ENCODE results near the gene COL9A2.
A peak's percentile ranks its signal among the peaks of the same experiment; 100 is the strongest.

Gene COL9A2

DNA sequence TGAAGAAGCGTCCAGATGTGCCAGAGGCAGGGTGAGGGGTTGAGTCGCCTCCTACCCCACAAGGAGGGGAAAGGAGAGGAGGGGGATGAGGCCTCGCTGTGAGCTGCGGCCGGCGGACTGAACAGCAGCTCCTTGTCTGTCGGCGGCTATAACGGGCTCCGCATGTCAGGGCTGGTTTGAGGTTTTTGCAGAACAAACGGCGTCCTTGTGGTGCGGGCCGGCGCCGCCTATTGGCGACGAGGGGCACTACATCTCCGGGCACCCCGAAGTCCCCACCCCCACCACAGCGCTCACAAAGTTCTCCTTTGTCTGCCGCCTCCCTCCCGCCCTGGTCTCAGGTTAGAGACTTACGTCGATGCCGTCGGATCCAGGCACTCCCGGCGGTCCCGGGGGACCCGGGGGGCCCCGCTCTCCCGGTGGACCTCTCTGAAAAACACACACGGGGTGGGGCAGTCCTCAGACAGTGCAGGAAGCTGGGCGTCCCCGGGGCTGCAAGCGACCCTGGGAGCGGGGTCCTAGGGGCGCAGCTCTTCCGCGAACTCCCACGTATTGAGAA, 1.8 kb downstream of the COL9A2 start:
- Mint-ChIP-seq H3K9me3 (no peaks in the 10 kb centered on the region), H3K36me3 (ENCODE audit: low read depth) (no peaks in the 10 kb centered on the region), H3K4me3 (peak overlapping the region; percentile 78 to 88 (median 84)), H3K27ac (peak overlapping the region; percentile 65 to 89 (median 82)), H3K27me3 (ENCODE audit: low read depth) (peaks cover 60% of the 10 kb centered on the region), H3K4me1 (peaks cover 21% of the 10 kb centered on the region)
- TF ChIP-seq, protein P1, sequence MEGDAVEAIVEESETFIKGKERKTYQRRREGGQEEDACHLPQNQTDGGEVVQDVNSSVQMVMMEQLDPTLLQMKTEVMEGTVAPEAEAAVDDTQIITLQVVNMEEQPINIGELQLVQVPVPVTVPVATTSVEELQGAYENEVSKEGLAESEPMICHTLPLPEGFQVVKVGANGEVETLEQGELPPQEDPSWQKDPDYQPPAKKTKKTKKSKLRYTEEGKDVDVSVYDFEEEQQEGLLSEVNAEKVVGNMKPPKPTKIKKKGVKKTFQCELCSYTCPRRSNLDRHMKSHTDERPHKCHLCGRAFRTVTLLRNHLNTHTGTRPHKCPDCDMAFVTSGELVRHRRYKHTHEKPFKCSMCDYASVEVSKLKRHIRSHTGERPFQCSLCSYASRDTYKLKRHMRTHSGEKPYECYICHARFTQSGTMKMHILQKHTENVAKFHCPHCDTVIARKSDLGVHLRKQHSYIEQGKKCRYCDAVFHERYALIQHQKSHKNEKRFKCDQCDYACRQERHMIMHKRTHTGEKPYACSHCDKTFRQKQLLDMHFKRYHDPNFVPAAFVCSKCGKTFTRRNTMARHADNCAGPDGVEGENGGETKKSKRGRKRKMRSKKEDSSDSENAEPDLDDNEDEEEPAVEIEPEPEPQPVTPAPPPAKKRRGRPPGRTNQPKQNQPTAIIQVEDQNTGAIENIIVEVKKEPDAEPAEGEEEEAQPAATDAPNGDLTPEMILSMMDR (IDR thresholded peaks at IDR 0.05; ENCODE audit: unreplicated experiment in 3 of 3), result peak; percentile 93 to 99 (median 95)

DNA sequence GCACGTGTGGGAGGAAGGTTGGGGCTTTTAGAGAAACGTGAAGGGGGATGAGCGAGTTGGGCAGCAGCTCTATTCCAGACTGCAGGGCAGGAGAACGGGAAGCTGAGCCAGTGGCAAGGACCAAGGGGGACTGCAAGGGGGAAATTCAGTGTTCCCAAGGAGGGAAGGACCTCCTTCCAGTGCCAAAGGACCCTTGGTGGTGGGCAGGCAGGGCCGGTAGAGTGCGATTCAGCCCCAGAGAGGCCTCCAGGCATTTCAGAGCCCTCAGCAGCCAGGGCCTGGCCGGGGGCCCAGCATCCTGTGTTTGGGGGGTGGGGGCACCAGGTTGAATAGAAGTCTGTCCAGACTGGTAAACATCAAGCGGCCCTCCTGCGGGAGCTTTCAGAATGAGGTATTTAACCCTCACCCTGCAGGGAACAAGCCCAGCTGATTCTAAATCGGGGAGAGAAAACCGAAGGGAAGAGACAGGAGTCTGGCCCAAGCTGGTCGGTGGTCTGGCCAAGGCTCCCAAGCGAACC, 2.3 kb downstream of the COL9A2 start:
- TF ChIP-seq, protein P1 (IDR thresholded peaks at IDR 0.05; ENCODE audit: unreplicated experiment in 3 of 3), result no peak
- H3K4me1 Mint-ChIP-seq, result peaks cover 21% of the 10 kb centered on the region
- peak overlapping the region; percentile 65 to 89 (median 82) for H3K27ac Mint-ChIP-seq
- peaks cover 58% of the 10 kb centered on the region for H3K27me3 Mint-ChIP-seq (ENCODE audit: low read depth)
- H3K9me3 Mint-ChIP-seq, result no peaks in the 10 kb centered on the region
- H3K4me3 Mint-ChIP-seq, result peak overlapping the region; percentile 78 to 88 (median 84)
- H3K36me3 Mint-ChIP-seq (ENCODE audit: low read depth), result no peaks in the 10 kb centered on the region

DNA sequence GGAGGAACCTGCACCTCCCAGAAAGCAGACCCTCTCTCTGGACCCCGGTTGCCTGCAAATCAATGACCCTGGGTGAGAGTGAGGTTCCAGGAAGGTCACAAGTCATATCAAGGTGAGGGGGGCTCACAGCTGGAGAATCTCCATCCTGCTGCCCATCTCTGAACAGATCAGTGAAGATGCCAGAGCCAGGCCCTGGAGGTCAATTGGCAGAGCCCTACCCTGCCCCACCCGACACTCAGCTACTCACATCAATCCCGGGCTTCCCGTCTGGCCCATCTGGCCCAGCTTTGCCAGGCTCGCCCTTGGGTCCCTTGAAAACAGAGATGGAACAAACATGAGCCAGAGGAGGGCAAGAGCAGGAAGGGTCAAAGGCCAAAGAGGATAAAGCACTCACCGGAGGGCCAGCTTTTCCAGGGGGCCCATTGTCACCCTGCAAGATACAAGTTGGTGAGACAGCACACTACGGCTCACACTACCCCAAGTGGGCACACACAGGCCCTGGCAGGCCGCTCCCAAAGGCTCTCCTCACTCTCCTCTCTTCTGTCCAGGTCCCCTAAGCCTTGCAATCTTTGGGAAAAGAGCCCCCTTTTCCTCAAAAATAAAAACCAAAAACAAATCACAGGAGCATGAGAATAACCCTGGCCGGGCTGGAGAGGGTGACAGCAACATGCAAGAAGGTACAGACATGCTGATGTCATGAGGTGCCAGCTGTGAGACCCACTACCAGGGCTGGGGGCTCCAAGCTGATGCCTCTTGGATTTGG, 2.9 kb downstream of the COL9A2 start:
- Mint-ChIP-seq H3K9me3 (no peaks in the 10 kb centered on the region), H3K27me3 (ENCODE audit: low read depth) (peaks cover 51% of the 10 kb centered on the region), H3K27ac (peak overlapping the region; percentile 65 to 89 (median 82)), H3K4me1 (peaks cover 21% of the 10 kb centered on the region), H3K4me3 (peak overlapping the region; percentile 78 to 88 (median 84)), H3K36me3 (ENCODE audit: low read depth) (no peaks in the 10 kb centered on the region)
- TF ChIP-seq, protein P1 (IDR thresholded peaks at IDR 0.05; ENCODE audit: unreplicated experiment in 3 of 3), result no peak

DNA sequence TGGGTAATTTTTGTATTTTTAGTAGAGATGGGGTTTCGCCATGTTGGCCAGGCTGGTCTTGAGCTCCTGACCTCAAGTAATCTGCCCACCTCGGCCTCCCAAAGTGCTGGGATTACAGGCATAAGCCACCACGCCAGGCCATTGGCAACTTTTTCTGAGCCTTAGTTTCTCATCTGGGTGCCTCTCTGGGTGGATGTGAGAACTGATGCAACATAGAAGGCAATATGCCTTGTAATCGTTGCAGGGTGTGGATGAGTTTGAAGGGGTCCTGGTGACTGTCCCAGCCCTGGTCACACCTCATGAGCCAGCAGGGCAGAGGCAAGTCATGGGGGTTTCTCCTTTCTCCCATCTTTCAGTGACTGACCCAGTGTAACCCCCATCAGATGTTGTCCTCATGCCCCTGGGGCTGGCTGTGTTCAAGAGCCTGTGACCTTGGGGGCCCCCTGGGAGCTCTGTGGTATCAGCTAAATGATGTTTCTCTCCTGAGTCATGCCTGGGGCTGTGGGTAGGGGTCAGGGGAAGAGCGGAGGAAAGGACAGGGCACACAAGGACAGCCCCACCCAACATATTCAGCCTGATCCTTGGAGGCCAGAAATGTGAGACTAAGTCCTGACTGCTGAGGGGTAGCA, 3.6 kb downstream of the COL9A2 start:
- H3K36me3 Mint-ChIP-seq (ENCODE audit: low read depth), result no peaks in the 10 kb centered on the region
- peaks cover 44% of the 10 kb centered on the region for H3K27me3 Mint-ChIP-seq (ENCODE audit: low read depth)
- peaks cover 21% of the 10 kb centered on the region for H3K4me1 Mint-ChIP-seq
- TF ChIP-seq, protein P1 (IDR thresholded peaks at IDR 0.05; ENCODE audit: unreplicated experiment in 3 of 3), result no peak
- no peak overlapping the region for H3K4me3 Mint-ChIP-seq
- H3K27ac Mint-ChIP-seq, result no peak overlapping the region
- no peaks in the 10 kb centered on the region for H3K9me3 Mint-ChIP-seq

DNA sequence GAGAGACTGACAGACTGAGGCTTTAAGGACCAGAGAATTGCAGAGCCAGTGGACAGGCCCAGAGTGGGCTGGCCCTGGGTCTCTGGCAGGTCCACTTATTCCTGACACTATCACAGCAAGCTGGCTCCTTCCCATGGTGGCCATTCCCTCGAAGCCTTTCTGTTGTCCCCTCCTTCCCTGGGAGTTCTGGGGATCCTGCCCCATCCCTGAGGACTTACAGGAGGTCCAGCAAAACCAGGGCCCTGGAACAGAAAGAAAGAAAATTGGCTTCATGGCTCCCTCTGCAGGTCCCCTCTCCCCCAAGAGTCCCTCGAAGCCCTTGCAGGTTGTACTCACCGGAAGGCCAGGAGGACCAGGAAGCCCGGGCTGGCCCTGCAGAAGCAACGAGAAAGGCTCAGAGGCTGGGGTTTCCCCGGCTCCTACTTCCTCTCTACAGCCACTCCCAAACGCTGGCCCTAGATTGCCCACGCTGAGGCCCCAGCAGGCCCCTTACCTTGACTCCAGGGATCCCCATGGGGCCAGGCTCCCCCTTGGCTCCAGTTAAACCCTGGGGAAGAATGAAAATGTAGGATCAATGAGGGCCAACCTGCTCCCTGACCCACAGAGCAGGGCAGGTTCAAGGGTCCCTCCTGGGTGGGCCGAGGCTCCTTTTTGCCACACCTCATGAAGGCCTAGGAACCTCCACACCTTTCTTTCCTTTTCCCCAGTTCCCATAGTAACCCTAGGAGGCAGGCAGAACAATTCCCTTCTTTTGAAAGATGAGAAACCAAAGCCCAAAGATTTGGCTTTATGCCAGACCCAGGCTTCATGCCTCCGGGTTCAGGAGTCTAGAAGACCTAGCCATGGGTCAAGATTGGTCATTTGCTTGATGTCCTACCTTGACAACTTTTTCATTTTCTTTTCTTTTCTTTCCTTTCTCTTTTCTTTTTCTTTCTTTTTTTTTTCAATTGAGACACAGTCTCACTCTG, 4.6 kb downstream of the COL9A2 start:
- TF ChIP-seq, protein P1 (IDR thresholded peaks at IDR 0.05; ENCODE audit: unreplicated experiment in 3 of 3), result no peak
- H3K4me3 Mint-ChIP-seq, result no peak overlapping the region
- H3K27ac Mint-ChIP-seq, result no peak overlapping the region
- no peaks in the 10 kb centered on the region for H3K9me3 Mint-ChIP-seq
- H3K4me1 Mint-ChIP-seq, result peaks cover 15% of the 10 kb centered on the region
- peaks cover 35% of the 10 kb centered on the region for H3K27me3 Mint-ChIP-seq (ENCODE audit: low read depth)
- no peaks in the 10 kb centered on the region for H3K36me3 Mint-ChIP-seq (ENCODE audit: low read depth)

All from nephron (organoid).